Astrocyte (in vitro differentiated cells and primary cell): Measurements from ENCODE around the gene MIOS.

ENCODE experiments used
- EZH2 ChIP-seq: IDR thresholded peaks from 2 replicates; pipeline ENCODE4 v1.6.1; 2012; ENCODE audit warnings: mild to moderate bottlenecking, low read length, inconsistent platforms; ENCODE audit not compliant: insufficient read depth
- TF ChIP-seq, protein P1 (sequence below): IDR thresholded peaks from 2 replicates; pipeline ENCODE4 v1.5.1; 2011; ENCODE audit warnings: low read depth, mild to moderate bottlenecking, inconsistent platforms, low read length, moderate library complexity; ENCODE audit not compliant: insufficient read depth

DNA sequence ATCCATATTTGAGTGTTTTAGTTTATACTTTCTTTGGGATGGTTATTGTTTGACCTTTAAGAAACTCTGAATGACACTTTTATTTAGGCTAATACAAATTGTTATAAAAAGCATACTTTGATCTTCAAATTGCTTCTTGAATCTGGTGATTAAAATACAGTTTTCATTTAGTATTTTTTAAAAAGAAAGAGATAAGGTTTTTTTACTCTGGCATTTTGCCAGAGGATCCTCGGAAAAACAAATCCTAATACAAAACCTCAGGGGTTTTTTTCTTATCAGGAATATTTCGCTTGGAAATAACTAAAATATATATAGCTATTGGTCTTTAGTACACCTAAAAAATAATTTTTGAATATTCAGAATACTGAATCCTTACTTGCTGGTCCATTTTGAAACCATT lies 17.0 kb downstream of the MIOS start:
- TF ChIP-seq EZH2, result no peak
- TF ChIP-seq, protein P1, sequence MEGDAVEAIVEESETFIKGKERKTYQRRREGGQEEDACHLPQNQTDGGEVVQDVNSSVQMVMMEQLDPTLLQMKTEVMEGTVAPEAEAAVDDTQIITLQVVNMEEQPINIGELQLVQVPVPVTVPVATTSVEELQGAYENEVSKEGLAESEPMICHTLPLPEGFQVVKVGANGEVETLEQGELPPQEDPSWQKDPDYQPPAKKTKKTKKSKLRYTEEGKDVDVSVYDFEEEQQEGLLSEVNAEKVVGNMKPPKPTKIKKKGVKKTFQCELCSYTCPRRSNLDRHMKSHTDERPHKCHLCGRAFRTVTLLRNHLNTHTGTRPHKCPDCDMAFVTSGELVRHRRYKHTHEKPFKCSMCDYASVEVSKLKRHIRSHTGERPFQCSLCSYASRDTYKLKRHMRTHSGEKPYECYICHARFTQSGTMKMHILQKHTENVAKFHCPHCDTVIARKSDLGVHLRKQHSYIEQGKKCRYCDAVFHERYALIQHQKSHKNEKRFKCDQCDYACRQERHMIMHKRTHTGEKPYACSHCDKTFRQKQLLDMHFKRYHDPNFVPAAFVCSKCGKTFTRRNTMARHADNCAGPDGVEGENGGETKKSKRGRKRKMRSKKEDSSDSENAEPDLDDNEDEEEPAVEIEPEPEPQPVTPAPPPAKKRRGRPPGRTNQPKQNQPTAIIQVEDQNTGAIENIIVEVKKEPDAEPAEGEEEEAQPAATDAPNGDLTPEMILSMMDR, result no peak
